HG03521 (cell line): Measurements from ENCODE around the gene LCN12.

Source experiments
- ATAC-seq: cut with Tn5 transposase; IDR thresholded peaks from one replicate; pipeline ENCODE4 v1.9.1; 2021; ENCODE audit warnings: mild to moderate bottlenecking, moderate library complexity; ENCODE audit not compliant: unreplicated experiment

LCN12 gene

DNA sequence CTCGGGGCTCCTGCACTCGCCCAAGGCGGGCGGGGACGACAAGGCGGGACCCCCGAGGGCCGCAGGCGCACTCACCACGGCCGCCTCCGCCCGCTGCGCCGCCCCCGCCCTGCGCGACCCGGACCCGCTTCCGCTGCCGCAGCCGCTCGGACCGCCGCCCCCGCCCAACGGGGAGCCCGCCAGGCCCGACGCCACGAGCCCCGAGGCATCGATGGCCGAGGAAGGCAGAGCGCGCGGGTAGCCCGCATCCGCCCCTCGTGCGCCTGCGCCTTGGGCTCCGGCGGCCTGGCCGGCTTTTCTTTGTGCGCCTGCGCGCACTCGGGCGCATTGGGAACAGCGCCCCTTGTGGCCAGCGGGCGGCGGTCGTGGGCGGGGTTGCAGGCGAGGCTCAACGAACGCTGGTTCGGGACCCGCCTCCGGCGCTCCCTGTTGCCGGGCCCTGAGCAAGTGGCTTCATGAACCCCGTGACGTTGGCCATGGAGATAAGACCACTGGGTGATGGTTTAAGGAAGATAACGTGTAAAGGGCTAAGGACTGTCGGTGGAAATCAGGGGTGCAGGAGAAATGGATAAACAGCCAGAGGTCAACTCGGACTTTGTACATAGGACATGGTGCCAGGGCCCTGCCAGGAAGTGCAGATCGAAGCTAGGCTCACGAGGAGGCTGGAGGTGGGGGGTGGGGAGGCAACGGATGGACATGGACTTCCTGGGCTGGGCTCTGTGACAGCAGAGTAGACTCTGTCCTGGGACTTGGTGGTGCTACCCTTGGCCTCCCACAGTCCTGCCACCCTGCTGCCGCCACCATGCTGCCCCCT, 7.3 kb upstream of the LCN12 start, which contains the start of the genes C8G and FBXW5:
TSS of gene C8G (plus strand) at position 725 of the 814 bp plus-strand sequence. CDS start at position 803, 78 bp downstream.
TSS of gene FBXW5 (minus strand) at position 220 of the 814 bp plus-strand sequence. CDS start 655 bp downstream, outside the sequence.
- ATAC-seq: peak; percentile 81

DNA sequence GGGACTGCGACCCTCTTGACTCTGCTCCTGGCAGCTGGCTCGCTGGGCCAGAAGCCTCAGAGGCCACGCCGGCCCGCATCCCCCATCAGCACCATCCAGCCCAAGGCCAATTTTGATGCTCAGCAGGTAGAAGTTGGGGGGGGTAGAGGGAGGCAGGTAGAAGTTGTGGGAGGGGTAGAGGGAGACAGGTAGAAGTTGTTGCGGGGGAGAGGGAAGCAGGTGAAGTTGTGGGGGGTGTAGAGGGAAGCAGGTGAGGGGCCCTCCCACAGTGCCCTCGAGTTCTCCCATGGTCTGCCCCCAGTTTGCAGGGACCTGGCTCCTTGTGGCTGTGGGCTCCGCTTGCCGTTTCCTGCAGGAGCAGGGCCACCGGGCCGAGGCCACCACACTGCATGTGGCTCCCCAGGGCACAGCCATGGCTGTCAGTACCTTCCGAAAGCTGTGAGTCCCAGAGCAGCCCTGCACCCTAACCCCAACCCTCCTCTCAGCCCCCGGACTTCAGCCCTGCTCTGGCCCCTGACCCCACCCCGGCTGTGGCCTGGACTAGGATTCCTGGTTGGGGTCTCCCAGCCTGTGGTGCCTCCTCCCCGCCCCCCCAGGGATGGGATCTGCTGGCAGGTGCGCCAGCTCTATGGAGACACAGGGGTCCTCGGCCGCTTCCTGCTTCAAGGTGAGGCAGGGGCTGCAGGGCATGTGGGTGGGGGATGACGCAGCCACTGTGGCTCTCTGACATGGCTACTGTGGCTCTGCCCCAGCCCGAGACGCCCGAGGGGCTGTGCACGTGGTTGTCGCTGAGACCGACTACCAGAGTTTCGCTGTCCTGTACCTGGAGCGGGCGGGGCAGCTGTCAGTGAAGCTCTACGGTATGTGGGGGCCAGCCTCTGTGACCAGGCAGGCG, 6.5 kb upstream of the LCN12 start:
- no peak for ATAC-seq

DNA sequence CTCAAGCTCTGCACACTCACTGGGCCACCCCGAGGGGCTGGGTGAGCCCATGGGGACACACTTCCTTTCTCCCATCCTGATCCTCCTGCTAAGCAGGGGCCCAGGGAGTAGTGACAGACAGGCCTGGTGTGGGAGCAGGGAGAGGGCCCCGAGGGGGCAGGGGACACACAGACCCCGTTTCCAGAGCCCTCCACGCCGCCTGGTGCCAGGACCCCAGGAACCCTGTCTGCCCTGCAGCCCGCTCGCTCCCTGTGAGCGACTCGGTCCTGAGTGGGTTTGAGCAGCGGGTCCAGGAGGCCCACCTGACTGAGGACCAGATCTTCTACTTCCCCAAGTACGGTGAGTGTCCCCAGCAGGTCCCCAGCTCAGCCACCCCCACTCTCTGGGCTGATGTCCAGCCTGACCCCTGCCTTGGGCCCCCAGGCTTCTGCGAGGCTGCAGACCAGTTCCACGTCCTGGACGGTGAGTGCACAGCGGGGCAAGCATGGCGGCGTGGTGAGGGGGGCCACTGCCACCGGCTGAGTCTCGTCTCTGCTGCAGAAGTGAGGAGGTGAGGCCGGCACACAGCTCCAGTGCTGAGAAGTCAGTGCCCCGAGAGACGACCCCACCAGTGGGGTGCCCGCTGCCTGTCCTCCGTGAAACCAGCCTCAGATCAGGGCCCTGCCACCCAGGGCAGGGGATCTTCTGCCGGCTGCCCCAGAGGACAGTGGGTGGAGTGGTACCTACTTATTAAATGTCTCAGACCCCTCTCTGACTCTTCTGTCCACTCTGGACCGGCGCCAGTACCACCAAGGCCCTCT, 5.6 kb upstream of the LCN12 start:
- no peak for ATAC-seq

DNA sequence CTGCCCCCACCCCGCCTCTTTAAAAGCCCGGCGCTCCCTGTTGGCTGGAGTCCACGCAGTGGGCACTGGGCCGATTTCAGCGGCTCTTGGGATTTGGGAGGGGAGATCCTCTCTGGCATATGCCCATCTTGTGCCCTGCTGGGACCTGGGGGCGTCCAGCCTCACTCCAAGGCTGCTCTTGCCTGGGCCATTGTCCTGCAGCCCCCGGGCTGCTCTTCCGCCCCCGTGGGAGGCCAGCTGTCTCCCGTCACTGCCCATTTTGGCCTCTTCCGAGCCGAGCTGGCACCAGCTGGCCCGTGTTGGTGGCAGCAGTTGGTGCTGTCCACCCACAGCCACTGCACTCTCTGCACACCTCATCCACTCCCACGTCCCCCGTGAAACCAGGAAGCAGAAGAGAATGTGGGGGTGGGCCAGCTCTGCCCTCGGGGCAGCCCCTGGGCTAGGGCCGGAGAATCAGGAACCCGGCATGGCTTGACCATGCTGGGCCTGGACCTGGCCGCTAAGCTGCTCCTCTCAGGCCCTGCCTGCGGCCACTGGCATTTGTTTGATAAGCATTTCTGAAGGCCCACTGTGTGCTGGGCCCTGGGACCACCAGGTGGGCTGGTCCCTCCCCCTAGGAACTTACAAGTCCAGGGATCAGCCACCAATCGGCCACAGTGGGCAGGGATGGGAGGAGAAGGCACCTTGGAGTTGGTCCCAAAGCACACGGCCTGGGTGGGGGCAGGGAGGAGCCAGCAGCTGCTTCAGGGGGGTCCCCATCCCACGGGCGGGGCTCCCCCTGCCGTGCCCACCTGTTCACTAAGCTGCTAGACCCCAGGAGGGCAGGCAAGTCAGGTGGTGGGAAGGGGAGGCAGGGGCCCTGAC, 4.8 kb upstream of the LCN12 start:
- no peak for ATAC-seq

DNA sequence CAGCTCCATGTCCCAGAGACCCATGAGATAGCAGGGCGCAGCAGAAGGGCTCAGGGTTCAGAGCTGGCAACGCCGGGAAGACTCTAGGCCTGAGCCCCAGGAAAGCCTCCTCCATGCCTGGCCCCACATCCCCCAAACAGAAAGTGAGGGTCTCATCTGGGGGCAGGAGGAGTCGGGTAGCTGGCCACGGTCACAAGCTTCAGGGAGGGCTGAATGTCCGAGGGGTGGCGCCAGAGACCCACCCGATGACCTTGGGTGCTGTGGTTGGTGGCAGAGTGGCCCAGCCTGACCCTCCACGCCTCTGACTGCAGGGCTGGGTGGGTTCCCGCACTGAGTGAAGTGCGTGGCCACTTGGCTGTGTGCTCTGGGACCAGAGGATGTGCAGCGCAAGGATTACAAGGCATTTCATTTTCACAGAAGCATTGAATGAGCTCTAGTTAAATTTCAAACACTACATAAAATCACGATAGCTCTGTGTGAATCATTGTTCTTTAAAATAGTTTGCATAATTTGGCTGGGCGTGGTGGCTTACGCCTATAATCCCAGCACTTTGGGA, 4.0 kb upstream of the LCN12 start:
- ATAC-seq: no peak

DNA sequence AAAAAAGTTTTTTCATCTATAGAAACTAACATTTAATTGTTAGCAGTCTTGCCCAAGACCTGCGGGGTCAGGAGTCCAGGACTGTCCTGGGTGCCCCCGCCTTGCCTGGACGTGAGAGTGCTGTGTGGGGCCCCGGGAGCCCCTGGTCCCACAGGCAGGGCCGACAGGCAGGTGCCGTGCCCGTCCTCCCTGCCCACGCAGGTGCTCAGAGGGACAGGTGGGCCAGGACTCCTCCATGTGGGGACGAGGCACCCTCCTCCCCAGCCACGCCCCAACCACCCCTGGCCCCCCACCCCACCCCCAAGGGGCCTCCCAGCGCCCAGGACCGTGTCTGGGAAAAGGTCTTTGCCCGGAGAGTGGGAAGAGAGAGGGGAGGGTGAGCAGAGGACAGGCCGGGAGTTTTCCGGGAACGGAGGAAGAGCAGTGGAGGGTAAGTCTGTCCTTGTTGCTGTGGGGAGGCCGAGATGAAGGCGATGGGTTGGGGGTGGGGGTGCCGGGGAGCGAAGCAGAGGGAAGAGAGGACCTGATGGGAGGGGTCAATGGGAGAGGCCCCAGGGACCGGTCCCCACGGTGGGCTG, 2.7 kb upstream of the LCN12 start:
- no peak for ATAC-seq

DNA sequence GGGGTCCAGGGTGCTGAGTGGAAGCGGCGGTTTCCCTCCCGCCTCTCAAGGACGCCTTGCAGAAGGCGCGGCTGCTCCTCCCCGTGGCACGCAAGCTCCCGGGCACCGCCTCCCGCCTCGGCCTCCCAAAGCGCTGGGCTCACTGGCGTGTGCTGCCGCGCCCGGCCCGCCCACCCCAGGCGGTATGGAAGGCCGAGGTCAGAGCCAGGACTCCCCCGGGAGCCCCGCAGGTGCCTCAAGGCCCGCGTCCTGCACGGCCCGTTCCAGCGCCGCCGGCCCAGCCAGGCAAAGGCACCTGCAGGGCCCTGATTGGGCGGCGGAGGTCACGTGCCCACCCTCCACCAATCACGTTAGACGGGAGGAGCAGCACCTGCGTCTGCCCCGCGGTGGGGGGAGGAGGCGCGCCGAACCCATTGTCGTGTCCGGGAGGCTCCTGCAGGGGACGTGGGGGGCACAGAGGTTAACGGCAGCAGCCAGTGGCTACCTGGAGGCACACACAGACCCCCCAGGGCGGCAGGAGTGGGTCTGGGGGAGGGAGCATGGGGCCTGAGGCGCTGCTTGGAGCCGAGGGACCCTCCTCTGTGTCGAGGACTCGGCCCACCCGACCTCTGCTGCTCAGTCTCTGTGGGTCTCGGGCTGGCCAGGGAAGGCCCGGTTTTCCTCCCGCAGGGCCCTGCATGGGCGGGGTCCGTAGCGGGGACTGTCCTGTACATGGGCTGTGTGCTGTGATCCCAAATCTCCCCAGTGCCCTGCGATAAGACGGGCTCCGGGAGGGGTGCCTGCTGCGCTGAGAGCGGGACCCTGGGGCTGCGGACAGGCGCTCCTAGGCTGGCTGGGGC, 2.0 kb upstream of the LCN12 start:
- peak; percentile 78 for ATAC-seq

DNA sequence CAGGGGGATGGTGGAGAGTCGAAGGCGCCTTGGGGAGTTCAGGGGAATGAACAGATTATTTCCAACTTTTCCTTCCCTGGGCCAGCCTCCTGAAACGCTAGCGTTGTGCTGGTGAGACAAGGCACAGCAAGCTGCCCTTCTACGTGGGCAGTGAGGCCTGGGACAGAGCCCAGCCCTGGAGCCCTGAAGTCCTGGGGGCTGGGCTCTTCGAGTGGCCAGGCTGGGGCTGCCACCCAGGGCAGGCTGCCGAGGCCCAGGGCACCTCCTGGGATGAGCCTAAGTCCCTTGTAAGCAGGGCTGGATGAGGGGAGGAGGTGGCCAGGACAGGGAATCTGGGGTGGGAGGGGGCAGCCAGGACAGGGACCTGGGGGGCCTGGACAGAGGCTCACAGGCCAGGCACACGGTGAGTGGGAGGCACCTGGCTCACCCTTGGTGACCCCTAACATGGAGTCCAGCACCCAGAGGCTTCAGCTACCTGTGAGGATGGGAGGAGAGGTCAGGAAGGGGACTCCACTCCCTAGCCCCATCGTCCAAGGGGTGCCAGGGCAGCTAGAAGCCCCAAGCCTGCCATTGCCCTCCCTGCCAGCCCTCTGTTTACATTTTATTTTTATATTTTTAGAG, 1.3 kb upstream of the LCN12 start:
- no peak for ATAC-seq

DNA sequence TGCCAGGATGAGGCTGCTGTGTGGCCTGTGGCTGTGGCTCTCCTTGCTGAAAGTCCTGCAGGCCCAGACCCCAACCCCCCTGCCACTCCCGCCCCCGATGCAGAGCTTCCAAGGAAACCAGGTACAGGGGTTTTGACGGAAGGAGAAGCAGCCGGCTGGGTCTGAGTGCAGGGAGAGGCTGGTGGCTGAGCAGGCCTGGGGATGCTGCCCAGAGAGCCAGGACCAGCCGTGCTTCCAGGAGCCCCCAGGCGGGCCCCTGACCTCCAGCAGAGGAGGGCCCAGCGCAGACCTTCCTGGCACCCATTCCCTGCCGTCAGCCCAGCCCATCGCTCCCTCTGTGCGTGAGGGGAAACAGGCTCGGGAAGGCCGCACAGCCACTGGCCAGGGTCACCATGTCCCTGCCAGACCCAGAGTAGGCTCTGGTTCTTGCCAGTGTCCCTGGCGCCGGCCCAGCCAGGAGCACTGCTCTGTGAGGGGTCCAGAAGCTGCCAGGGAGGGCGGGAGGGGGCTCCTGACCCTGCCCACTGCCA, 313 bp downstream of the LCN12 start:
- no peak for ATAC-seq

DNA sequence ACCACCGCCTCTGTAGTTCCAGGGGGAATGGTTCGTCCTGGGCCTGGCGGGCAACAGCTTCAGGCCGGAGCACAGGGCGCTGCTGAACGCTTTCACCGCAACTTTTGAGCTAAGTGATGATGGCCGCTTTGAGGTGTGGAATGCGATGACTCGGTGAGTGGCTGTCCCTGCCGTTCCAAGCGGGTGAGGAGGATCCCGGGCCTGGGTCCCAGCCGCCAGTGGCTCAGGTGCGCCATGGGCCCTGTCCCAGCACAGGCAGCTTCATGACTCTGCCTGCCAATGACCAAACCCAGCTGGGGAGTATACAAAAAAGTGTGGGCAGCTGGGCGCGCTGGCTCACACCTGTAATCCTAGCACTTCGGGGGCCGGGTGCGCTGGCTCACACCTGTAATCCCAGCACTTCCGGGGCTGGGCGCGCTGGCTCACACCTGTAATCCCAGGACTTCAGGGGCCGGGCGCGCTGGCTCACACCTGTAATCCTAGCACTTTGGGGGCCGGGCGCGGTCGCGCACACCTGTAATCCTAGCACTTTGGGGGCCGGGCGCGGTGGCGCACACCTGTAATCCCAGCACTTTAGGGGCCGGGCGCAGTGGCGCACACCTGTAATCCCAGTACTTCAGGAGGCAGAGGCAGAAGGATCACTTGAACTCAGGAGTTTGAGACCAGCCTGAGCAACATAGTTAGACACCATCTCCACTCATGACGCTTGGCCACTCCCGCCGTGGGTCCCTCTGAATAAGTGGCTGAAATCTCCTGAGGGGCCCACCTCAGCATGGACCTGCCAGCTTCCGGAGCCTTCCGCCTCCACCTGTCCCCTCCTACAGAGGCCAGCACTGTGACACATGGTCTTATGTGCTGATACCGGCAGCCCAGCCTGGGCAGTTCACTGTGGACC, 1.1 kb downstream of the LCN12 start:
- ATAC-seq: no peak

DNA sequence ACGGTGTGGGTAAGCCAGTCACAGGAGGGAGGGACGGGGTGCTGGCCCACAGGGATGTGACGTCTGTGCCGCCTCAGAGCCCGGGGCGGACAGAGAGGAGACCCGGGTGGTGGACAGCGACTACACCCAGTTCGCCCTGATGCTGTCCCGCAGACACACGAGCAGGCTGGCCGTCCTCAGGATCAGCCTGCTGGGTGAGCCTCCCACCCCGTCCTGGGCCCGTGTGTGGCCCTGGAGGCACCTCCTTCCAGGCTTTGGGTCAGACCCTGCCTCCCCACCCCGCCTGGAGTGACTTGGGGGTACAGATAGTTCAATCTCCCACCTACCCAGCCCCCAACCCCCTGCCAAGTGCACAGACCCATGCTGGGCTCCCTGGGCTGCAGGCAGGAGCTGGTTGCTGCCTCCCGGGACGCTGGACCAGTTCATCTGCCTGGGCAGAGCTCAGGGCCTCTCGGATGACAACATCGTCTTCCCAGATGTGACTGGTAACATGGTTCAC, 1.7 kb downstream of the LCN12 start:
- ATAC-seq: no peak

DNA sequence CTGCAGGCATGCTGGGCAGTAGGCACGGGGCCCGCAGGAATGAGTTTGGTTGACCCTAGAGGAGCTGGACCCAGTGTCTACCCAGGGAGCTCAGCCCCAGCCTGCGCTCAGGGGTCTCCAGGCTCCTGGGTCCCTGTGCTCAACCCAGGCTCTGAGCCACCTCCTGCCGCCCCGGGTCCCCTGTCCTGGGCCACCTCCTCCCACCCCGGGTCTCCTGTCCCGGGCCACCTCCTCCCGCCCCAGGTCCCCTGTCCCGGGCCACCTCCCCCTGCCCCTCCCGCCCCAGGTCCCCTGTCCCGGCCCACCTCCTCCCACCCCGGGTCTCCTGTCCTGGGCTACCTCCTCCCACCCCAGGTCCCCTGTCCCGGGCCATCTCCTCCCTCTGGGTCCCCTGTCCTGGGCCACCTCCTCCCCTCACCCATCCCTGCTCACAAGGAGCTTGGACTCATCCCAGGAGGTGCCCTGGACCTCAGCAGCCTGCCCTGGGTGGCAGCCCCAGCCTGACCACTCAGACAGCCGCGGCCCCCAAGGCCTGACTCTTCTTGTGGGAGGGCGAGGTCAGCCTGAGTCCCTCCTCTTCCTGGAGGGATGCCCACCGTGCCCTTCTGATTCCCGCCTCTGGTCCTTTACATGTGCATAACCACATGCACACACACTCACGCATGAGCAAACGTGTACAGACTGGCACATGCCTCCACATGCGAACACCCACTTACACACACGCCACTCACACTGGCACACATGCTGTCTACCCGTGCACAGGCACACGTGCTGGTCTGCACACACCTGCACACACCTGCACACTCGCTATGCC, 2.4 kb downstream of the LCN12 start:
- no peak for ATAC-seq

DNA sequence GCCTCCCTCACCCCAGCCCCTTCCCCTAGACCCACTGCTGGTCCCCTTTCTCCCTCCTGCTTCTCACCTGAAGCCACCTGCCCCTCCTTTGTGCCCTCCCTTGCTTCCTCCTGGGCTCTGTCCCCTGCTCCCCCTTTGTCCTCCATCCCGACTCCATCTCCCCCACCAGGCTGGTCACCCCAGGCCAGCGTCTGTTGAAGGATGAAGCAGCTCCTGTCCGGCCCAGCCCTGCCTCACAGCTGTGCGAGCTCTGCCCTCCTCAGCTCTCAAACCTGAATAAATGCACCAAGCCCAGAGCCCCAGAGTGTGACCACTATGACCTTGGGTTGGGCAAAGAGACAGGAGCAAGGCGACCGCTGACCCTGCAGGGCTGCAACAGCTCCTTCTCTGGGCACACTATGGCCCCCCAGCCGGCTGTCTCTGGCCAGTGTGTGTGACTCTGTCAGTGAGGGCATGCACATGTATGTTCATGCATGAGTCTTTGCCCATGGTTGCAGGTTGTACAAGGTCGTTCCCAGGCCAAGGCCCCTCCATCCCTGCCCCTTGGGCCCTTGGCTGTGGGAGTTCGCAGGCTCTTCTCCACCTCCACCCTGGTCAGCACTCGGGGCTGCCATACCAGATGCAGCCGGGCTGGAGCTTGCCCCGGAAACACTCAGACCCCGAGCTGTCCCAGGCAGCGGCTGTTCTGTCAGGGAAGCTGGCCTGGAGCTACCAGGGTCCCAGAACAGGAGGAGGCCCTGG, 3.3 kb downstream of the LCN12 start:
- ATAC-seq: no peak

DNA sequence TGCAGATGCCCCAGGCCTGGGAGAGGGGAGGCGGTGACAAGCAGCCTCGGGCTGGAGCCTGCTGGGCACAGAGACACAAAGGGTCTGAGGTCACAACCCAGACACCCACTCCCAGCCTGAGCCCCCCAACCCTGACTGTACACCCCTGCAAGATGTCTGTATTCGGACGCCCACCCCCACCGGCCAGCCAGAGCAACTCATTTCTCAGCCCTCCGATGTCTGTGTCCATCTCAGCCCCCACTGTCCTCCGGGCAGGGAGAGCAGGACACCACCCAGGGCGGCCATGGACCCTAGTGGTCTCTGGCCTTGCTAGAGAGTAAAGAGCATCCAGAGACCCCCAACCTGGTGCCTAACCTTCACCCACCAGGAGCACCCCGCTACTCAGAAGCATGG, 3.9 kb downstream of the LCN12 start:
- ATAC-seq: no peak

DNA sequence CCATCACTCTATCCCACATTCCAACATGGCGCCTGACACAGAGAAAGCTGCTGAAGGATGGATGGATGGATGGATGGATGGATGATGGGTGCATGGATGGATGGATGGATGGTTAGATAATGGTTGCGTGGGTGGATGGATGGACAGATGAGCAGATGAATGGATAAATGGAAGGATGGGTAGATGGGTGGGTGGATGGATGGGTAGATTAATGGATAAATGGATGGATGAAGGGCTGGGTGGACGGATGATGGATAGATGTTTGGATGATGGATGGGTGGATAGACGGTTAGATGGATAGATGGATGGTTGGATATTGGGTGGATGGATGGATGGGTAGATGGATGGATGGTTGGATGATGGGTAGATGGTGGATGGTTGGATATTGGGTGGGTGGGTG, 4.5 kb downstream of the LCN12 start:
- ATAC-seq: no peak
